Rectal smooth muscle tissue (tissue), 1 donor: Measurements from ENCODE around the gene TGFBR3.

Source experiments
- H3K27ac ChIP-seq: one replicate; pipeline ENCODE4 v1.7.0; 2013; ENCODE audit warnings: low read depth, low read length, inconsistent platforms
- H3K27me3 ChIP-seq: one replicate; pipeline ENCODE4 v1.7.0; 2013; ENCODE audit warnings: low read length; ENCODE audit not compliant: control insufficient read depth, insufficient read depth
- H3K36me3 ChIP-seq: one replicate; pipeline ENCODE4 v1.7.0; 2013; ENCODE audit warnings: low read length; ENCODE audit not compliant: control insufficient read depth, insufficient read depth
- H3K4me1 ChIP-seq: one replicate; pipeline ENCODE4 v1.7.0; 2013; ENCODE audit warnings: low read length; ENCODE audit not compliant: control insufficient read depth, insufficient read depth
- H3K4me3 ChIP-seq: one replicate; pipeline ENCODE4 v1.7.0; 2013; ENCODE audit warnings: low read length
- H3K9ac ChIP-seq: one replicate; pipeline ENCODE4 v1.7.0; 2013; ENCODE audit warnings: low read length

Gene TGFBR3

DNA sequence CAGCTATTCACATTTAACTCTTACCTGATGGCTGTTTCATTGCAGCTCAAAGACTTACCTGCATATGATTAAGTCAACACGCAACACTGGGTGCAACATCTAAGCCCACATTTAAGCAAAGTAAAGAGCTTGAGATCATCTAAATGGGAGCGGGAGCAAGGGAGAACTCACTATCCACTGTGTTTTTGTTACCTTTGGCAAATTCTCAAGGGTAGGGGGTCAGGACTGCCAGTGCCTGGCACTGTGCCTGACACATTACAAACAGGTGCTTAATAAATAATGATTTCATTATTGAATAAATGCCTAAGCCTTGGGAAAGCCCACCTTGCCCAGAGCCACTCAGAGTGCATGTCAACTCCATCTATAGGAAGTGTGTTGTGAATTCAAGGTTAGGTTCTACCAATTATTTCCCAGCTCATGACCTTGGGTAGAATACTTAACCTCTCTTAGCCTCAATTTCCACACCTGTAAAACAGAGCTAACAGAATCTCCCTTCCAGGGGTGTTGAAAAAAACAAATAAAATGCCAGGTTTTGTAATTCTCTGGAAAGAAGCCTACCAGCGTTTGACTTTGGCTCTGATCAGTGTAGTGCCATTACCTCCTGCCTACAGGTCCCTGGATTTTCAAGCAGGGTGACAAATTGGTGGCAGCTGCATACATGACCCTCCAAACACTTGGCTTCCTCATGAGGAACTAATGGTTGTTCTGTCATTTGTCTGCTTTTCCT lies 109.7 kb downstream of the TGFBR3 start:
- Histone ChIP-seq H3K36me3 (no peaks in the 10 kb centered on the region), H3K27me3 (no peaks in the 10 kb centered on the region), H3K9ac (no peak overlapping the region), H3K4me3 (no peak overlapping the region), H3K4me1 (peaks cover 5% of the 10 kb centered on the region), H3K27ac (no peak overlapping the region)

DNA sequence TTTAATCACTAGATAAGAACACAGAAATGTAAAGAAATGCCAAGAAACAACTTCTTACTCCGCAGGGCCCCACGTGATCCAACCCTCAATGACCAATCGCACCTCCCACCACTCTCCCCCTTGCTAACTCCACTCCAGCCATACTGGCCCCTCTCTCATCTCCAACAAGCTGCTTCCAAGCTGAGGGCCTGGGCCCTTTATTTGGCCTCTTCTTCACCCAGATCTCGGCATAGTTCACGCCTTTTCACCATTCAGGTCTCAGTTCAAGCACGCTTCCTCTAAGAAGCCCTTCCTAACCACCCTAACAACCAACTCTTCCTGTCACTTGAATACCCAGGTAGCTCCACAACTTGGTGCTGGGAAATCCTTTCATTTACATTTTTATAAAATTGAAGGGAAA lies 110.7 kb downstream of the TGFBR3 start:
- H3K4me3 ChIP-seq: no peak overlapping the region
- no peaks in the 10 kb centered on the region for H3K27me3 ChIP-seq
- no peak overlapping the region for H3K27ac ChIP-seq
- peaks cover 2% of the 10 kb centered on the region for H3K4me1 ChIP-seq
- H3K36me3 ChIP-seq: no peaks in the 10 kb centered on the region
- H3K9ac ChIP-seq: no peak overlapping the region

DNA sequence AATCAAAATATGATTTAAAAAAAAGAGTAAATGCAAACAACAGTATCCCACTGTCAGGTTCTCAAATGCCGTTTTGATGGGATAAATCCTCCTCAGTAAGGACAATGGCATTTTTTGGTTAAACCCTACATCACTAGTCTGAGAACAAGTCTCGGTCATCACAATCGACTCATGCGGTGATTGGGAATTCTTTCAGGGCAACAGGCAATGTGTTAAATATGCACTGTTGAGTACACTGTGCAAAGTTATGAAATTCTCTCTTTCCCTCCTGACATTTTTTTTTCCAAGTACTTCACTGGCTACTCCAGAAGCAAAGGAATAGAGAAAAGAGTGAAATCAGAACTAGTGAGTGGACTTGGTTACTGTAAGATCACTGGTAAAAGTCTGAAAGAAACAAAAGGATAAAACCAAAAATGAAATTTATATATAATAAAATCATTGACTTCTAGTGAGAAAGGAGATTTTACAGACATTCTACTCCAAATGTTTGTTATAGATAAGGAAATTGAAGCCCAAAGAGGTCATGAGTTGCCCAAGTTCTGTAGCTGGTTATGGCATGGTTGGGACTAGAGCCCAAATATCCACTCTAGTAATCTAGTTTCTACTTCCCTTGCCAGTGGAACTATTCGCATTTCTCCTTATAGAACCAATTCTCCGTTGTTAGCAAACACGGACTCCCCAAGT lies 111.3 kb downstream of the TGFBR3 start:
- Histone ChIP-seq H3K27ac (no peak overlapping the region), H3K4me1 (peaks cover 8% of the 10 kb centered on the region)

DNA sequence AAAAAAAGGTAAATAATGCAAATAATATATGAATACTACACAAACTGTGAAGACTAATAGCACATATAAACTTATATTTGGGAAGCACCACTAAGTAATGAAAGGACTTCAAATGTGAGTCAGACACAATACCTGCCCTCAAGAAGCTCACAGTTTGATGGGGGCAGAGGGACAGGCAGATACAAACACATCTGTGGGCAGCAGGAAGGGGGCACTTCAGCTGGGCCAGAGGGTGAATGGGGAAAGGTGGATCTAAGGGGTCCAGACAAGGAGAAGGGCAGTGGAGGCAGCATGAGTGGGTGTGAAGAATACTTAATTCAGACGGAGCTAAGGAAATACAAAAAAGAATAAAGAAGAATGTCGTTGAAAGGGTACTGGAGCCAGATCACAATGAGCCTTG lies 114.2 kb downstream of the TGFBR3 start:
- H3K36me3 ChIP-seq: no peaks in the 10 kb centered on the region
- H3K27me3 ChIP-seq: no peaks in the 10 kb centered on the region
- no peak overlapping the region for H3K27ac ChIP-seq
- no peak overlapping the region for H3K9ac ChIP-seq
- H3K4me1 ChIP-seq: peaks cover 7% of the 10 kb centered on the region
- H3K4me3 ChIP-seq: no peak overlapping the region

More for the DNA sequence above, 111.3 kb downstream of the TGFBR3 start:
- Histone ChIP-seq H3K9ac (no peak overlapping the region), H3K27me3 (no peaks in the 10 kb centered on the region), H3K4me3 (no peak overlapping the region), H3K36me3 (no peaks in the 10 kb centered on the region)

DNA sequence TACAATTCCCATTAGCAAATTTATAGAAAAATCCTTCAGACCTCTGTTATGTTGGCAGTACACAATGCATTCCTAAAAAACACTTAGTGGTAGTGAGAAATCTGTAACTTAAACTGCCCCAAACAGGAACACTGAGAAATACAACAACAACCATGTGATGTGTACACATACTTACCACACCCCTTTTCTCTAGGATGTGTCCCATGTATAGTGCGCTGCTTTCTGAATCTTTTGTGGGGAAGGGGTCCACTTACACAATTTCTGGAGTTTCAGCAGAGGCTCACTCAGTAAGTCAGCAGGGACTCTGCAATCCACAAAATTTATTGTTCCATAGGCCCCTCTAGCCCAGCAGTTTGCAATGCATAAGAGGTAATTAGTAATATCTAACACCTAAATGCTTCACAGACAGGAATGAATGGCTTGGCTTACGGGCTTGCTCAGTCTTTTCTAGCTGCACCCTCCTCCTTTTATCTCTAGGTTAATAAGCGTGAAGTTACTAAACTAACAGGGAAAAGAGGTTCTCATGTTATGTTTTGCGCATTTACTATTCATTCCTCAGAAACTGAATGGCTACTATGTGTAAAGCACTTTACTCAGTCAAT lies 115.2 kb downstream of the TGFBR3 start:
- no peak overlapping the region for H3K27ac ChIP-seq
- H3K9ac ChIP-seq: no peak overlapping the region

DNA sequence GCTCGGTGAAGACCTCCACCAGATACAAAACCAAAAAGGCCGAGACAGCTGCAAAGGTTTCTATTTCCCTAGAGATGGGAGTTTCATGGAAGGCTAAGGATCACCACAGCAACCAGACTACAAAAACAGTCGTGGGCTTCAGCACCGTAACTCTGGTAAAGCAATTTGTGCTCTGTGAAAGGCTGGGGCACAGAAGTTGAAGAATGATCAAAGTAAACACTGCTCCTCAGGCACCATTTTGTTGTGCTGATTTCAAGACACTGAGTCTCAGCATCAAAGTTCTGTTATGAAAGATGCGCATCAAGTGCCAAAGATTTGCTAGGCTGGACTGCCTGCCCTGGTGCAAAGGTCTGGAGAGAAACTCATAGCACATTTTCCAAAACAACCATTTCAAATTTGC lies 116.2 kb downstream of the TGFBR3 start:
- H3K4me1 ChIP-seq: peaks cover 7% of the 10 kb centered on the region
- no peaks in the 10 kb centered on the region for H3K27me3 ChIP-seq
- H3K27ac ChIP-seq: no peak overlapping the region
- peak overlapping the region; percentile 4 for H3K4me3 ChIP-seq
- no peaks in the 10 kb centered on the region for H3K36me3 ChIP-seq
- no peak overlapping the region for H3K9ac ChIP-seq

More for the DNA sequence above, 115.2 kb downstream of the TGFBR3 start:
- Histone ChIP-seq H3K4me1 (peaks cover 7% of the 10 kb centered on the region), H3K27me3 (no peaks in the 10 kb centered on the region), H3K36me3 (no peaks in the 10 kb centered on the region), H3K4me3 (no peak overlapping the region)

DNA sequence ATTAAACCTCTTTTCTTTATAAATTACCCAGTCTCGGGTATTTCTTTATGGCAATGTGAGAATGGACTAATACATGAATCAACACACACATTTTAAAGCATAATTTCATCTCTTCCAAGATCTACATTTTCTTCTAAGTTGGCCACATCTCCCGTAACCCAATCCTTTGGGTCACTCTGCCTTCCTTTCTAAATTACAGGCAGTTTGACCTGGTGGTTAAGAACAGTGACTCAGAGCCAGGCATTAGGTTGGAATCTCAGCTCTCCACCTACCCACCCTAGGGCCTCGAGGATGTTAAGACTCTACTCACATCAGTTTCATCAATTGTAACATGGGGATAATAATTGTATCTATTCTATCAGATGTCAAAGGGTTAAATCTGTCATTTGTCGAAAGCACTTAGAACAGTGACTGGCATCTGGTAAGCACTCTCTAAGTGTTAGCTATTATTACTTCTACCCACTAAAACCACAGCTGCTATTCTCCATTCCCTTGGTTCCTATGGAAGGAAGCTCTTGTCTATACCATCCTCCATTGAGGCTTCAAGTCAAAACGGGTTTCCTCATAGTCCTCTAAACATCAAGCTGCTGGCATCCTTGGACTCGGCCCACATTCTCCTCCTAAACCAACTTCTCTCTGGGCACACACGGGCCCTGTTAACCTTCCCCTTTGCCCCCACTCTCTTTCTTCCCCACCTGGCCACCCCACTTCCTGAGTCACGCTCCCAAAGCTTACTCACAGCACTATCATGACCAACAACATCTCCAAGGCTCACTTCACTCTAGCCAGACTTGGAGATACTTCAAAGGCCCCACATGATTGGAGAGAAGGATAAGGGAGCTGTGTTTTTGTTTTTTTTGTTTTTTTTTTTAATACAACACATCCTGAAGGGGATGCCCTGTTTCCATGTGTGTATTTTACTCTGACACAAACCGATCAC lies 116.9 kb downstream of the TGFBR3 start:
- Histone ChIP-seq H3K4me3 (peak overlapping the region; percentile 4), H3K27me3 (no peaks in the 10 kb centered on the region), H3K36me3 (no peaks in the 10 kb centered on the region), H3K27ac (no peak overlapping the region), H3K9ac (no peak overlapping the region), H3K4me1 (peaks cover 7% of the 10 kb centered on the region)

DNA sequence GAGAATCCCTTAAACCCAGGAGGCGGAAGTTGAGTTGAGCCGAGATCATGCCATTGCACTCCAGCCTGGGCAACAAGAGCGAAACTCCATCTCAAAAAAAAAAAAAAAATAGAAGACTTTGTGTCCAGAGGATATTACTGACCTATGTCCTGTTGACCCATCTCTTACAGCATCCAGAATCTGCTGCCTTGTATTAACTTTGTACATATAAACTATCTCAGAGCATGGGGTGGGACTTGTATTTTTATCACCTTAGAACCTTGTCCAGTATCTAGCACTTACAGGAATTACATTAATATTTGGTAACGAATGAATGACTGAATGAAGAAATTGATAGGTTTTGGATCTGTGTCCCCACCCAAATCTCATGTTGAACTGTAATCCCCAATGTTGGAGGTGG lies 117.8 kb downstream of the TGFBR3 start:
- H3K4me3 ChIP-seq: no peak overlapping the region
- H3K4me1 ChIP-seq: peaks cover 7% of the 10 kb centered on the region
- H3K9ac ChIP-seq: no peak overlapping the region
- no peak overlapping the region for H3K27ac ChIP-seq
- H3K27me3 ChIP-seq: no peaks in the 10 kb centered on the region
- H3K36me3 ChIP-seq: no peaks in the 10 kb centered on the region

DNA sequence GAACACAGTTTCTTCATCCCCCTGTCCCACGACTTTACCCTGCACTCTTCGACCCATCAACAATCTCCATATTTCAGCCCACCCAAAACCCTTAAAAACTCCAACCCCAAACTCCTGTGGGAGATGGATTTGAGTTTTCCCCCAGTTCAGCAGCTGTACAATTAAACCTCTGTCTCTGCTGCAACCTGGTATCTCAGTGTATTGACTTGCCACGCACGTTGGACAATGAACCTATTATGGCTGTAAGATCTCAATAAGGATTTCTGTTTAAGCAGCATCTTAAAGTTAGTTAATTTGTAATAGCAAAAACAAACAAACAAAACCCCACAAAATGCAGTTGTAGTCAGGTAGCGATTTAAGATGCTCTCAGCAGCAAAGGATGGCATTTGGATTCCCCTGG lies 119.1 kb downstream of the TGFBR3 start:
- Histone ChIP-seq H3K36me3 (no peaks in the 10 kb centered on the region), H3K27ac (no peak overlapping the region), H3K4me3 (no peak overlapping the region), H3K4me1 (peaks cover 7% of the 10 kb centered on the region), H3K27me3 (no peaks in the 10 kb centered on the region), H3K9ac (no peak overlapping the region)

DNA sequence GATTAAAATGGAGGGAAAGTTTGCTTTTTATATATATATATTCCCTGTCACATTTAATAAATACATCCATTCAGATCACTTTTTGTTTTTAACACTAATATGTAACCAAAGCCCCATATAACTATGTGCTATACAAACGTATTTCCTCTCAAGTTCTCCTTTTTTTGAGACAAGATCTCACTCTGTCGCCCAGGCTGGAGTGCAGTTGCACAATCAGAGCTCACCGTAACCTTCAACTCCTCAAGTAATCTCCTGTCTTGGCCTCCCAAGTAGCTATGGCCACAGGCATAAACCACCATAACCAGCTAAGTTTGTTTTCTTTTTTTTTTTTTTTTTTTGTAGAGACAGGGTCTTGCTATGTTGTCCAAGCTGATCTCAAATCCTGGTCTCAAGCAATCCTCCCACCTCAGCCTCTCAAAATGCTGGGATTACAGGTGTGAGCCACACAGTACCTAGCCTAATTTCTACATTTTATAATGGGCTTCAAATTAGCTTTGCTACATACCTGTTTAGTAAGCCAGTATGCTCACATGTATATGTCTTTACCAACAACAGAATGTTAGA lies 120.0 kb downstream of the TGFBR3 start:
- Histone ChIP-seq H3K27me3 (no peaks in the 10 kb centered on the region), H3K4me1 (peaks cover 11% of the 10 kb centered on the region), H3K27ac (no peak overlapping the region), H3K4me3 (no peak overlapping the region), H3K36me3 (no peaks in the 10 kb centered on the region), H3K9ac (no peak overlapping the region)

DNA sequence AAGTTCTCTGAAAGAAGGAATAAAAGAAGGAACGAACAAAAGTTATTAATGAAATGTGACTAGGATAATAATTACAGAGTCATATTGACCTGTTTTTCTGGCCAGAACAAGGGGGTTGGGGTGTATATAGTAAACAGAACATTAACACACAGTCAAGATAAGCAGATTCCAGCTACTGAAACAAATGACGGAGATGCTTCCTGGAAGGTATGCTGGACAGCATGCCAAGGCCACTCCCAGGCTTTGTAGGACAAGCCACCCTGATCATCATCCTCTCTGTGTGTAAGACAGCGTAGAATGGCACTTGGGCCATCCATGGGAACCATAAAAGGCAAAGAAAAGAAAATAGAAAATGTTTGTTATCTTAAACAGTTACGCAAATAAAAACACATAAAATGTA lies 120.7 kb downstream of the TGFBR3 start:
- no peak overlapping the region for H3K4me3 ChIP-seq
- H3K27ac ChIP-seq: no peak overlapping the region
- no peaks in the 10 kb centered on the region for H3K27me3 ChIP-seq
- peaks cover 18% of the 10 kb centered on the region for H3K4me1 ChIP-seq
- no peak overlapping the region for H3K9ac ChIP-seq
- H3K36me3 ChIP-seq: no peaks in the 10 kb centered on the region
